ENCODE measurements around the gene PGPEP1. TPM values are rescaled to one million over a fixed set of nuclear protein-coding genes. Genes with fewer than 3 reads are reported as not detected.

Gene PGPEP1
- total and polyA plus RNA-seq, 10 of the 15 experiments (the other 5 are each of a cell fraction or from before 2014, with no cell fraction given) = 13.8 to 39.4 (median 17.0) TPM

DNA sequence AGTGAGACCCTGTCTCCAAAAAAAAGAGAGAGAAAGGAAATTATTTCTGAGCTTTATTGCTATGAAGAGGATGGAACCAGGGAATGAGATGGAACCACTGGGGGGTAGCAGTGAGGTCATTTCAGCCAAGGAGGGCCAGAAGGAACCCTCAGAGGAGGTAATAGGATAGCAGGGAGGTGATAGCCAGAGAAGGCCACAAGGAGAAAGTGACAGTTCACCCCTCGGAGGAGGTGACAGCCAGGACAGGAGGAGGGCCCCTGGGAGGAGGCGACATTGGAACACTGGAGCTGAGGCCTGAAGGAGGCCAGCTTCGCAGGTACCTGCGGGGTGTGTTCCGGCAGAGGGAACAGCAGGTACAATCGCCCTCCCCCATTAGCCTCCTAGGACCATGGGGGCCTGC lies 675 bp upstream of the PGPEP1 start (continued):
- TF ChIP-seq, protein P1, sequence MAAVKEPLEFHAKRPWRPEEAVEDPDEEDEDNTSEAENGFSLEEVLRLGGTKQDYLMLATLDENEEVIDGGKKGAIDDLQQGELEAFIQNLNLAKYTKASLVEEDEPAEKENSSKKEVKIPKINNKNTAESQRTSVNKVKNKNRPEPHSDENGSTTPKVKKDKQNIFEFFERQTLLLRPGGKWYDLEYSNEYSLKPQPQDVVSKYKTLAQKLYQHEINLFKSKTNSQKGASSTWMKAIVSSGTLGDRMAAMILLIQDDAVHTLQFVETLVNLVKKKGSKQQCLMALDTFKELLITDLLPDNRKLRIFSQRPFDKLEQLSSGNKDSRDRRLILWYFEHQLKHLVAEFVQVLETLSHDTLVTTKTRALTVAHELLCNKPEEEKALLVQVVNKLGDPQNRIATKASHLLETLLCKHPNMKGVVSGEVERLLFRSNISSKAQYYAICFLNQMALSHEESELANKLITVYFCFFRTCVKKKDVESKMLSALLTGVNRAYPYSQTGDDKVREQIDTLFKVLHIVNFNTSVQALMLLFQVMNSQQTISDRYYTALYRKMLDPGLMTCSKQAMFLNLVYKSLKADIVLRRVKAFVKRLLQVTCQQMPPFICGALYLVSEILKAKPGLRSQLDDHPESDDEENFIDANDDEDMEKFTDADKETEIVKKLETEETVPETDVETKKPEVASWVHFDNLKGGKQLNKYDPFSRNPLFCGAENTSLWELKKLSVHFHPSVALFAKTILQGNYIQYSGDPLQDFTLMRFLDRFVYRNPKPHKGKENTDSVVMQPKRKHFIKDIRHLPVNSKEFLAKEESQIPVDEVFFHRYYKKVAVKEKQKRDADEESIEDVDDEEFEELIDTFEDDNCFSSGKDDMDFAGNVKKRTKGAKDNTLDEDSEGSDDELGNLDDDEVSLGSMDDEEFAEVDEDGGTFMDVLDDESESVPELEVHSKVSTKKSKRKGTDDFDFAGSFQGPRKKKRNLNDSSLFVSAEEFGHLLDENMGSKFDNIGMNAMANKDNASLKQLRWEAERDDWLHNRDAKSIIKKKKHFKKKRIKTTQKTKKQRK (IDR thresholded peaks at IDR 0.05; ENCODE audit: low read depth, low read length) = no peak
- TF ChIP-seq, protein P2, sequence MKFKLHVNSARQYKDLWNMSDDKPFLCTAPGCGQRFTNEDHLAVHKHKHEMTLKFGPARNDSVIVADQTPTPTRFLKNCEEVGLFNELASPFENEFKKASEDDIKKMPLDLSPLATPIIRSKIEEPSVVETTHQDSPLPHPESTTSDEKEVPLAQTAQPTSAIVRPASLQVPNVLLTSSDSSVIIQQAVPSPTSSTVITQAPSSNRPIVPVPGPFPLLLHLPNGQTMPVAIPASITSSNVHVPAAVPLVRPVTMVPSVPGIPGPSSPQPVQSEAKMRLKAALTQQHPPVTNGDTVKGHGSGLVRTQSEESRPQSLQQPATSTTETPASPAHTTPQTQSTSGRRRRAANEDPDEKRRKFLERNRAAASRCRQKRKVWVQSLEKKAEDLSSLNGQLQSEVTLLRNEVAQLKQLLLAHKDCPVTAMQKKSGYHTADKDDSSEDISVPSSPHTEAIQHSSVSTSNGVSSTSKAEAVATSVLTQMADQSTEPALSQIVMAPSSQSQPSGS (IDR thresholded peaks at IDR 0.05; ENCODE audit: low read length) = no peak
- TF ChIP-seq, protein P3, sequence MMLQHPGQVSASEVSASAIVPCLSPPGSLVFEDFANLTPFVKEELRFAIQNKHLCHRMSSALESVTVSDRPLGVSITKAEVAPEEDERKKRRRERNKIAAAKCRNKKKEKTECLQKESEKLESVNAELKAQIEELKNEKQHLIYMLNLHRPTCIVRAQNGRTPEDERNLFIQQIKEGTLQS (IDR thresholded peaks at IDR 0.05; ENCODE audit: borderline replicate concordance, extremely low read depth, low read depth, low read length) = no peak
- TF ChIP-seq HDGF (IDR thresholded peaks at IDR 0.05) = no peak
- peak; percentile 29; the same call in 1 of the 2 replicates for TF ChIP-seq SMC3 (IDR thresholded peaks at IDR 0.05; ENCODE audit: borderline replicate concordance, low read length)
